DMS 273 (cell line): ENCODE measurements around the gene SCNM1.
"Not testable (repeated sequence)": the region's sequence is repeated elsewhere in the genome, so short reads cannot be mapped to it uniquely, and the experiment has no call there.

Experiments used
- DNase-seq: peaks from one replicate; lab custom pipeline; 2025; ENCODE audit not compliant: unreplicated experiment; lab: John Stamatoyannopoulos, UW

The SCNM1 gene

DNA sequence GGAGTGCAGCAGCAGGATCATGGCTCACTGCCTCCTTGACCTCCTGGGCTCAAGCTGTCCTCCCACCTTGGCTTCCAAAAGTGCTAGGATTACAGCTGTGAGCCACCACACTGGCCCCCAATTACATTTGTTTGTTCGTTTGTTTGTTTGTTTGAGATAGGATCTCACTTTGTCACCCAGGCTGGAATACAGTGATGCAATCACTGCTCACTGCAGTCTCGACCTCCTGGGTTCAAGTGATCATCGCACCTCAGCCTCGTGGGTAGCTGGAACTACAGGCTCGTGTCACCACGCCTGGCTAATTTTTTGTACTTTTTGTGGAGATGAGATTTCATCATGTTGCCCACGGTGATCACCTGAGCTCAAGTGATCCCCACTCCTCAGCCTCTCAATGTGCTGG, 26.1 kb downstream of the SCNM1 start:
- no peak for DNase-seq

DNA sequence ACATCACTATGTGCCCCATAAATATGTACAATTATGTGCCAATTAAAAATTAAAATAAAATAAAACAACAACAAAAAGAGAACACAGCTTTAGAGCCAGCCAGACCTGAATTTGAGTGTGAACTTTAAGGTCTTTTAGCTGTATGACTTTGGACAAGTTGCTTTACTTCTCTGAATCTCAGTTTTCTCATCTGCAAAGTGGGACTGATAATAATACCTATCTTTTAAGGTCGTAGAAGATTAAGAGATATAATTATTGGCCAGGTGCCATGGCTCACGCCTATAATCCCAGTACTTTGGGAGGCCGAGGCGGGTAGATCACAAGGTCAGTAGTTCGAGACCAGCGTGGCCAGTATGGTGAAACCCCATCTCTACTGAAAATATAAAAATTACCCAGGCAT, 27.4 kb downstream of the SCNM1 start:
- no peak for DNase-seq

DNA sequence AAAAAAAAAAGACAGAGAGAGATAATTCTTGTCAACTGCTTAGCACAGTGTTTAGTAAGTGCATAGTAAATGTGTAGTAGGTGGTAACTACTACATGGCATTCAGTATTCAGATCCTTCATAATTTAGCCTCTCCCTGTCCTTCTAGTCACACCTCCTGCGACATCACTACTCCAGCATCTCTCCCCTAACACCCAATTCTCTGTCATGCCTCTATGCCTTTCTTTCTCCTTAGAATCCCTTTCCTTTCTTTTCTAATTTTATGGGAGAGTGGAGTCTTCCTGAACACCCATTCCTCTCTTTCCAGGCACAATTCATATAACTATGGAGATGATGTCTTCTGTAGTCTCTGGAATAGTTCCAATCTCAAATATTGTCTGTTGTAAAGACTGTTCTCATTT, 27.9 kb downstream of the SCNM1 start:
- peak; percentile 88 for DNase-seq

DNA sequence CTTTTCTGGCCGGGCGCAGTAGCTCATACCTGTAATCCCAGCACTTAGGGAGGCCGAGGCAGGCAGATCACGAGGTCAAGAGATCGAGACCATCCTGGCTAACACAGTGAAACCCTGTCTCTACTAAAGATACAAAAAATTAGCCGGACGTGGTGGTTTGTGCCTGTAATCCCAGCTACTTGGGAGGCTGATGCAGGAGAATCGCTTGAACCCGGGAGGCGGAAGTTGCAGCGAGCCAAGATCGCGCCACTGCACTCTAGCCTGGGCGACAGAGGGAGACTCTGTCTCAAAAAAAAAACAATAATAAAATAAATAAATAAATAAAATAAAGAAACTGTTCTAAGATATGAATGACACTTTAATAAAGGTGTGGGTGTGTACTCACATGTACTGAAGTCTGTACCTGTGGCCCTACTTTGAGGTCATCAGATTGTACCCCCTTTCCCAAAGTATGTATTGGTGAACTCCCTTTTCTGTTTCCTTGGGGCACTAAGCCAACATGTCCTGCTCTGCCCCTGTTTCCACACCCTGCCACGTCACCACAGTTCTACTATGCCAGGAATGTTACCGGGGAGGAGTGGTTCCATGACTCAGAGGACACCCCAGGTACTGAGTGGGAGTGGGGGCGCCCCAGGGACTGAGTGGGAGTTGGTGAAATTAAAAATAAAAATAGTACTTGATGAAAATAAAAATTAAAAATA, 29.1 kb downstream of the SCNM1 start:
- DNase-seq: peak; percentile 95

DNA sequence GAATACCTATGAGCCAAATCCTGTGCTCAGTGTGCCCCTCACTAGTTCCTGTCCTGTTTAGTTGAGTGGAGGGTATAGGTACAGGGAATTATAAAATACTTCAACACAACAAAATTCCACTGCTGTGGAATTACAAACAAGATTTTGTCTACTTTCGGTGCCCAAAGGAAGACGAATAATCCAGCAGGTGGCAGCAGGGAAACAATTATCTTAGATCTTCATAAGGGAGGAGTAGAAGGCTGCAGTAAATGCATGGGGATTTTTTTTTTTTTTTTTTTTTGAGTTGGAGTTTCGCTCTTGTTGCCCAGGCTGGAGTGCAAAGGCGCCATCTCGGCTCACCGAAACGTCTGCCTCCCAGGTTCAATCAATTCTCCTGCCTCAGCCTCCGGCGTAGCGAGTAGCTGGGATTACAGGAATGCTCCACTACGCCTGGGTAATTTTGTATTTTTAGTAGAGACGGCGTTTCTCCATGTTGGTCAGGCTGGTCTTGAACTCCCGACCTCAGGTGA, 30.4 kb downstream of the SCNM1 start:
- peak; percentile 100 for DNase-seq

DNA sequence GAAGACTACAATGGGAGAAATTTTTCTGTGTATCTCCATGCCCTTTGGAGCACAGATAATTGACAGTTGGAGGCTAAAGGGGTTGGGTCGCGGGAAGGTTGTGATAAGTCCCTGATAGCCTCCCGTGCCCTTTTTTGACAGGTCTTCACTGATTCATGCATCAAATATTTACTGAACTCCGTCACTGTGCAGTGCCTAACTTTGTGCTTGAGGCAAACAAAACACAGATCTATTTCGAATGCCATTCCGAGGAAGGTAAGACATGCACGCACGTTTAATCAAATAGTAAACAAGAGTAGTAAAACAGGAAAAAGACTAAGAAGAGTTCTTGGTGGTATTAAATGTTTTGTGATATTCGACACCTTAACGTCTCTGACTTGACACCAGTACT, 31.9 kb downstream of the SCNM1 start:
- peak; percentile 100 for DNase-seq

DNA sequence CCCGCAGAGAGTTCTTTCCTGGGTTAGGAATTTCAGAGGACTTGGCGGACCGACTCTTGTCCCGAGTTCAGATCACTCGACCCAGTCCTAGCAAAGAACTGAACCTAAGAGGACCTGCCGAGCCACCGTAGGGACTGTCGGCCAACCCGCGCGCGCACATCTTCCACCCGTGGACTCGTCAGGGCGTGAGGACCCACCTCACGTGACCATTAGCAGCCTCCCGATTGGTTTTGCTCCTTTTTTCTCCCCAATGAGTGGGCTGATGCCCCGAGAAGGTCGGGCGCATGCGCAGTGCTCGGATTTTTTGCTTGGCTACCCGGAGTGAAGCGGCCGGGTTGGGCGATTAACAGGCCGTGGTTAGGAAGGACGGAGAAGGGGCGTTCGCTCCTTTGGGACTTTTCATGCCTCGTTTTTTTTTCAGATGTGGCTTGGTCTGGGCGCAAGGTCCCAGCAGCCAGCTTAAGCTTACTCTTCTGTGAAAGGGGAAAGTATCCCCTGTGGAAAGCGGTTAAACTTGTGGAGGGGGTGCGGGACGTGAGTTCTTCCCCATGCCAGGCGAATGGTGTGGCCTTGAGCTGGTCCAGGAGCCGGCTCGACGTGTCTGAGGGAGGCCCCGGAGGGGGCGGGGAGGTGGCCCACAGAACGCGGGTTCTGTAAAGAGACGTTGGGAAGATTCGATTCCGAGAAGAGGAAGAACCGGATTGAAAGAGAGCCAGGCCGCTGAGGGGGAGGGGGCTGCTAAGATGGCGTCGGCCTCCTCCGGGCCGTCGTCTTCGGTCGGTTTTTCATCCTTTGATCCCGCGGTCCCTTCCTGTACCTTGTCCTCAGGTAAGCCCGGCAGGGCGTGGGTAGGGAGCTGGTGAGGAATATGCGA, 32.5 kb downstream of the SCNM1 start, which contains the start of gene PIP5K1A:
TSS of gene PIP5K1A (plus strand) at position 299 of the 874 bp plus-strand sequence. CDS start at position 744, 445 bp downstream.
- DNase-seq: peak; percentile 100

DNA sequence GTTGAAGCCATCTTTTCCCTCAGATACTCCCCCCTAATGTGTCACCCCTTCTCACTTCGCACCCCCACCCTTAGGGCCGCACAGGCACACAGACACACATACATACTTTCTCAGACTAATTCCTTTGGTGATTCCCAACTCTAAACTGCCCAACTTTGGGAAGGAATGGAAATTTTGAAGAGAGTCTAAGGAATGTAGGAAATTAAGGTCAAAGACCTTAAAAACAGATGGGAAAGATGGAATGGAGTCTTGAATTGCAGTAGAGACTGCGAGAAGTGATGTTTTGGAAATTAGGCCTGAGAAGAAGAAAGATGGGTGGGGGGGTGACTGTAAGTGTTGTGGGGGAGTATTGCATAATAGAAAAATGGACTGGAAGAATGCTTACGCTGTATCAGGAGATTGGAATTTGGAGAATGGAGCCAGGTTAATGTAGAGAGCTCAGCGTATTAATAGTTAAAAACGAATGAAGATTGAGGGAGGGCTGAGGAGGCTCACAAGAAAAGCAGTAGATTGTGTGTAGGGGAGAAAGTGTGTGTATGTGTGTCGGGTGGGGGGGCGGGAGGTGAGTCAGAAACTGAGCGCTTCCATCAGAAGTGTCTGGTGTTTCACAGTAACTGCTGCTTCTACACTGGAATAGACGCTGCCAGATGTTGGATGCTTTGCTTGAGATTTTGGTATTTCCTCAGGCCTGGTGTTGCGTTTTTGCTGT, 34.1 kb downstream of the SCNM1 start:
- DNase-seq: peak; percentile 99

DNA sequence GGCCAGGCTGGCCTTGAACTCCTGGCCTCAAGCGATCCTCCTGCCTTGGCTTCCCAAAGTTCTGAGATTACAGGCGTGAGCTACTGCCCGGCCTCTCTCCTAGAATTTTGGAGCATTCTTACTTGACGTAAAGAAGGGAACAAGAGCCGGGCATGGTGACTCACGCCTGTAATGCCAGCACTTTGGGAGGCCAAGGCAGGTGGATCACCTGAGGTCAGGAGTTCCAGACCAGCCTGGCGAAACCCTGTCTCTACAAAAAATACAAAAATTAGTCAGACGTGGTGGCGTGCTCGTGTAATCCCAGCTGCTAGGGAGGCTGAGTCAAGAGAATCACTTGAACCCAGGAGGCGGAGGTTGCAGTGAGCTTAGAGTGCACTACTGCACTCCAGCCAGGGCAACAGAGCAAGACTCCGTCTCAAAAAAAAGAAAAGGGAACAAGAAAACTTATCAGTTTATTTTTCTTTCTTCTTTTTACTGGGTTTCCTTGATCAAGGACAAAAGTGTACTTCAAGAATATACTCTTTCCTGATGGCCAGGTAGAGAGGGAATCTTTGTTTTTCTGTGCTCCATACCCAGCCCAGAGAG, 39.5 kb downstream of the SCNM1 start:
- DNase-seq: not testable (repeated sequence)

DNA sequence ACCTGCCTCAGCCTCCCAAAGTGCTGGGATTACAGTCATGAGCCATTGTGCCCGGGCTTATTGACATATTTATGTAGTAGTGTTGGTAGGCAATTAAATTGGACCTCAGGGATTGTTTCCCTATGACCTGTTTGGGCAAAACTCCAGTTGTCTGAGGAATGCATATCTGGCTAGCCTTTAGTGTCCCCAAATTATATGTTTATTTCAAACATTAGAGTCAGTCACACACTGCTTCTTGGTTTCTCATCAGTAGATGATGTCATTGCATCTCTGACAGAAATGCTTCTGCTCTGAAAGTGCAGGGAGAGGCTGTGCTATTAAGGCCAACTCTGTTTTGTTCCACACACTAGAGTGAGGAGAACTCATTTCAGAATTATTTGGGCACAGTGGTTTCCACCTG, 44.9 kb downstream of the SCNM1 start:
- DNase-seq: no peak

DNA sequence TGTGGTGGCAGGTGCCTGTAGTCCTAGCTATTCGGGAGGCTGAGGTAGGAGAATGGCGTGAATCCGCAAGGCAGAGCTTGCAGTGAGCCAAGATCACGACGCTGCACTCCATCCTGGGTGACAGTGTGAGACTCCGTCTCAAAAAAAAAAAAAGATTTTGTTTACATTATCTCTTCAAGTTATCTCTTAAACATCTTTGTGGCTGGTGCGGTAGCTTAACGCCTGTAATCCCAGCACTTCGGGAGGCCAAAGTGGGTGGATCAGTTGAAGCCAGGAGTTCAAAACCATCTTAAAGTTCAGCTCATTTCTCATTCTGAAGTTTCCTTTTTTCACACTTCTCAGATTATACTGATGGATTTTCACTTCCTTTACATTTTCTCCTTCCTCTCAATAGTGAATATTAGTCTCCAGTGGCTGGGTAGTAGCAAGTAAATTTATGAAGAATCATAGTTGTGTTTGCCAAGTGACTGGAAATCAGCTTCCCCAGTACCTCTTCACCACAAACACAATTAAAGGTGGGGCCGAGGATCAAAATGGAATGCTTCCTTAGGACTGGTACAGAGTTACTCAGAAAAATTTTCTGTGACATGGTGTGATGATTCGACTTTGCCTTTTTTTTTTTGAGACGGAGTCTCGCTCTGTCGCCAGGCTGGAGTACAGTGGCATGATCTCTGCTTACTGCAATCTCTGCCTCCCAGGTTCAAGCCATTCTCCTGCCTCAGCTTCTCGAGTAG, 46.2 kb downstream of the SCNM1 start:
- no peak for DNase-seq

DNA sequence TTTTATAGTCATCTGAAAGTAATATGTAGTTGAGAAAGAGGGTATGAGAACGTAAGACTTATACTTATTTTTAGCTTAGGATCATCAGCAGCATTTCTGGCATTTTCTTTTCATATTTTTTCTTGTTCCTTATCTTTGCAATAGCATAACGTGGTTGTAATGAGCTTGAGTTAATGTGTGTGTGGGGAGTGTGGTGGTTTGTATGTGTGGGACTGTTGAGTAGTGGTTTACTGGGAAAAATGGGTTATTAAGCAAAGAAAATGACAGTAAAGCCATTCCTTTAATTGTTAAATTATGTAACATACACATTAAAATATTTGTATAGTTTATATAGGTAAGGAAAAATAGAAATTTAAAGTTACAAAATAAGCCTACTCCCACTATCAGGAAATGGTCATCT, 47.6 kb downstream of the SCNM1 start:
- no peak for DNase-seq
